GM12878 (cell line): ENCODE measurements around the gene UBR3. TPM values are rescaled to one million over a fixed set of nuclear protein-coding genes. Genes with fewer than 3 reads are reported as not detected.

Experiments
- ATAC-seq: fragments of 200-7000 bp; cut with Tn5 transposase; 3 replicates; pipeline ENCODE4 v1.9.1; 2020; ENCODE audit warnings: mild to moderate bottlenecking, moderate library complexity
- BruUV-seq: library from RNA; stranded (reverse); fragments of 400-500 nt; replicated peaks from 2 replicates; lab custom pipeline; 2021; lab: Mats Ljungman, UMichigan
- CTCF ChIA-PET: fragments of 300-600 bp; sonication (Branson Sonifier 250); formaldehyde crosslinking; extraction: SDS; loops from one replicate; lab custom pipeline; 2021; ENCODE audit warnings: inconsistent platforms; lab: Yijun Ruan, JAX
- POLR2A ChIA-PET: fragments of 350-600 bp; formaldehyde crosslinking; extraction: SDS; loops from one replicate; lab custom pipeline; 2021; ENCODE audit warnings: inconsistent platforms; lab: Charles Lee
- RAD21 ChIA-PET: fragments of 300-600 bp; sonication (Branson Sonifier 250); formaldehyde crosslinking; loops from one replicate; lab custom pipeline; 2023; ENCODE audit warnings: antibody characterized with exemption; ENCODE audit not compliant: unreplicated experiment; lab: Charles Lee
- SMC1A ChIA-PET: fragments of 300-600 bp; sonication (Branson Sonifier 250); formaldehyde crosslinking; loops from one replicate; lab custom pipeline; 2023; ENCODE audit not compliant: unreplicated experiment, uncharacterized antibody; lab: Charles Lee
- DNase-seq: peaks from one replicate; pipeline ENCODE4 v3.0.0-alpha.2; 2011; ENCODE audit warnings: low read depth, low spot score
- FAIRE-seq: peaks from 3 replicates; lab custom pipeline; 2011; peaks lifted over from hg19 to GRCh38; lab: Jason Lieb, UNC
- H2AFZ ChIP-seq: 2 replicates; pipeline ENCODE4 v1.6.0; 2011; ENCODE audit warnings: low read depth, low read length, control low read depth; ENCODE audit not compliant: control insufficient read depth
- H3K27ac ChIP-seq: 2 replicates; pipeline ENCODE4 v1.5.1; 2011; ENCODE audit warnings: control low read depth; ENCODE audit not compliant: control insufficient read depth, insufficient read depth
- H3K27me3 ChIP-seq, 2 experiments: replicated peaks in 1 of 2; 2 replicates each; pipeline versions ENCODE4 v1.6.0 to v1.6.1; 2011; ENCODE audit warnings: low read length in 1 of 2; ENCODE audit not compliant: control insufficient read depth in 2 of 2, insufficient read depth in 2 of 2
- H3K36me3 ChIP-seq, 2 experiments: 2 replicates each; pipeline ENCODE4 v1.5.1; 2011; ENCODE audit warnings: low read length in 1 of 2; ENCODE audit not compliant: control insufficient read depth in 2 of 2, insufficient read depth in 2 of 2
- H3K4me1 ChIP-seq: 2 replicates; pipeline ENCODE4 v1.6.1; 2011; ENCODE audit warnings: mild to moderate bottlenecking, low read length, moderate library complexity, mixed read lengths; ENCODE audit not compliant: control insufficient read depth, insufficient read depth
- H3K4me2 ChIP-seq: 2 replicates; pipeline ENCODE4 v1.6.0; 2011; ENCODE audit warnings: control low read depth; ENCODE audit not compliant: control insufficient read depth, insufficient read depth
- H3K4me3 ChIP-seq: fragments of 200-600 bp; sonication (generic); 2 replicates; pipeline ENCODE4 v1.5.1; 2016
- H3K79me2 ChIP-seq: 2 replicates; pipeline ENCODE4 v1.6.0; 2011; ENCODE audit warnings: low read length; ENCODE audit not compliant: control insufficient read depth, insufficient read depth
- H3K9ac ChIP-seq: 2 replicates; pipeline ENCODE4 v1.8.0; 2011; ENCODE audit warnings: low read length, control low read depth, mixed read lengths; ENCODE audit not compliant: control insufficient read depth, insufficient read depth
- H3K9me3 ChIP-seq: replicated peaks from 3 replicates; pipeline ENCODE4 v1.5.1; 2011; ENCODE audit warnings: mild to moderate bottlenecking, low read length; ENCODE audit not compliant: control insufficient read depth, insufficient read depth
- H4K20me1 ChIP-seq: 2 replicates; pipeline ENCODE4 v1.6.0; 2011; ENCODE audit not compliant: control insufficient read depth, insufficient read depth
- EP300 ChIP-seq, 2 experiments: fragments of 150-350 bp in 1 of 2; IDR thresholded peaks; 2 replicates each; pipeline ENCODE4 v1.6.1; 2011 to 2012; ENCODE audit warnings: low read depth in 2 of 2, low read length in 2 of 2, borderline replicate concordance in 1 of 2, improper control_type of control experiment in 1 of 2, inconsistent platforms in 1 of 2; ENCODE audit not compliant: control insufficient read depth in 1 of 2
- IKZF2 ChIP-seq, 2 experiments: fragments of 450-650 bp; IDR thresholded peaks; 2 replicates each; pipeline ENCODE4 v1.6.1; 2017; ENCODE audit warnings: mild to moderate bottlenecking in 2 of 2, moderate library complexity in 2 of 2
- KAT2A ChIP-seq: conservative IDR thresholded peaks from 2 replicates; pipeline ENCODE4 v1.6.1; 2011; ENCODE audit warnings: low read depth, low read length; ENCODE audit not compliant: control insufficient read depth
- NFXL1 ChIP-seq: fragments of 450-650 bp; IDR thresholded peaks from 2 replicates; pipeline ENCODE4 v1.6.1; 2017; ENCODE audit warnings: antibody characterized with exemption, mild to moderate bottlenecking, borderline replicate concordance
- NR2C1 ChIP-seq: fragments of 450-650 bp; IDR thresholded peaks from 2 replicates; pipeline ENCODE4 v1.6.1; 2017; ENCODE audit warnings: antibody characterized with exemption, mild to moderate bottlenecking, moderate library complexity
- POLR2AphosphoS2 ChIP-seq: IDR thresholded peaks from 2 replicates; pipeline ENCODE4 v1.6.1; 2011; ENCODE audit warnings: low read depth, mild to moderate bottlenecking, low read length, improper control_type of control experiment, moderate library complexity
- POLR2AphosphoS5 ChIP-seq: IDR thresholded peaks from 2 replicates; pipeline ENCODE4 v1.6.1; 2011; ENCODE audit warnings: mild to moderate bottlenecking, low read length, inconsistent platforms
- SMARCA5 ChIP-seq: fragments of 450-650 bp; IDR thresholded peaks from 2 replicates; pipeline ENCODE4 v1.6.1; 2017; ENCODE audit warnings: mild to moderate bottlenecking
- WGBS: methylation state at CpG from one replicate; pipeline ENCODE4 v1.1.6; 2016; ENCODE audit warnings: low lambda C conversion rate; ENCODE audit not compliant: insufficient replicate concordance, insufficient coverage; ENCODE audit errors: missing lambda C conversion rate; 5-methylcytosine and 5-hydroxymethylcytosine counted together
- in situ Hi-C: fragments of 300-500 bp; cut with MboI; formaldehyde crosslinking; loops from 9 replicates; pipeline ENCODE4 v1.14.3; 2018; ENCODE audit warnings: mixed read lengths
- intact Hi-C: fragments of 100-400 bp; cut with micrococcal nuclease; formaldehyde crosslinking; loops from one replicate; pipeline ENCODE4 v1.14.2; 2022; ENCODE audit not compliant: unreplicated experiment
- polyA plus RNA-seq, 11 experiments: library from polyadenylated mRNA; depleted of rRNA in 4 of 11; unstranded in 6 of 11; stranded (reverse) in 5 of 11; fragments of >200 nt; fragmentation: Nextera tagmentation in 4 of 11; fragmentation: Illumina TruSeq in 1 of 11; extraction: Ambion mirVana in 4 of 11; extraction: Trizol in 1 of 11; gene quantifications; 1 replicate in 1 of 11; 2 replicates in 10 of 11; pipeline versions ENCODE4 v1.2.1 to v1.2.3, GENCODE V29; 2011 to 2016; ENCODE audit warnings: inconsistent platforms in 2 of 11, missing spikeins in 2 of 11, low read depth in 1 of 11
- total RNA-seq, 4 experiments: library from RNA; depleted of rRNA in 3 of 4; stranded (reverse); fragments of >200 nt in 3 of 4; fragmentation: Illumina TruSeq in 1 of 4; extraction: Trizol in 1 of 4; gene quantifications; 2 replicates each; pipeline versions ENCODE4 v1.2.1 to v1.2.3, GENCODE V29; 2013 to 2021

Gene UBR3
- total and polyA plus RNA-seq, 10 of the 15 experiments (the other 5 are each of a cell fraction or from before 2014, with no cell fraction given) = 3.8 to 22.9 (median 11.2) TPM

GRCh38 chr2:169968743-169969142 is 141.5 kb downstream of the UBR3 start (continued):
- TF ChIP-seq POLR2AphosphoS5 (no peak), KAT2A (no peak), NFXL1 (no peak), EP300 (IDR thresholded peaks at IDR 0.05; ENCODE audit: borderline replicate concordance in 1 of 2, control insufficient read depth in 1 of 2, low read depth in 2 of 2, low read length in 2 of 2) (no peak), SMARCA5 (no peak)

GRCh38 chr2:169975221-169975620 is 148.0 kb downstream of the UBR3 start:
- intact Hi-C loops = no loop called here
- no peak overlapping the region for H3K4me2 ChIP-seq
- H3K4me3 ChIP-seq = no peak overlapping the region
- no peaks in the 10 kb centered on the region for H3K4me1 ChIP-seq
- in situ Hi-C loops = no loop called here
- no peak overlapping the region for H3K9ac ChIP-seq
- WGBS = 96% methylated on average over 3 of the region's 3 CpGs
- ATAC-seq (no peak), DNase-seq (no peak), FAIRE-seq (no peak)
- ChIA-PET CTCF (no interaction called here), RAD21 (no interaction called here), SMC1A (no interaction called here), POLR2A (no interaction called here)
- TF ChIP-seq IKZF2 (IDR thresholded peaks at IDR 0.05) (no peak), POLR2AphosphoS2 (no peak), NR2C1 (no peak)
- H3K79me2 ChIP-seq = no peaks in the 10 kb centered on the region
- no peak overlapping the region for H3K27ac ChIP-seq
- H4K20me1 ChIP-seq = no peaks in the 10 kb centered on the region
- no peaks in the 10 kb centered on the region for H3K27me3 ChIP-seq
- H3K9me3 ChIP-seq = peaks cover 12% of the 10 kb centered on the region
- no peak overlapping the region for H2AFZ ChIP-seq
- H3K36me3 ChIP-seq = no peaks in the 10 kb centered on the region; a peak in 2 of 4 replicates
- no TSS peak for BruUV-seq
